ENCODE results near the gene DAZAP1. TPM values are rescaled to one million over a fixed set of nuclear protein-coding genes. Genes with fewer than 3 reads are reported as not detected.

Gene DAZAP1
- total and polyA plus RNA-seq, 8 donors, result 35.3 to 67.4 (median 55.1) TPM

DNA sequence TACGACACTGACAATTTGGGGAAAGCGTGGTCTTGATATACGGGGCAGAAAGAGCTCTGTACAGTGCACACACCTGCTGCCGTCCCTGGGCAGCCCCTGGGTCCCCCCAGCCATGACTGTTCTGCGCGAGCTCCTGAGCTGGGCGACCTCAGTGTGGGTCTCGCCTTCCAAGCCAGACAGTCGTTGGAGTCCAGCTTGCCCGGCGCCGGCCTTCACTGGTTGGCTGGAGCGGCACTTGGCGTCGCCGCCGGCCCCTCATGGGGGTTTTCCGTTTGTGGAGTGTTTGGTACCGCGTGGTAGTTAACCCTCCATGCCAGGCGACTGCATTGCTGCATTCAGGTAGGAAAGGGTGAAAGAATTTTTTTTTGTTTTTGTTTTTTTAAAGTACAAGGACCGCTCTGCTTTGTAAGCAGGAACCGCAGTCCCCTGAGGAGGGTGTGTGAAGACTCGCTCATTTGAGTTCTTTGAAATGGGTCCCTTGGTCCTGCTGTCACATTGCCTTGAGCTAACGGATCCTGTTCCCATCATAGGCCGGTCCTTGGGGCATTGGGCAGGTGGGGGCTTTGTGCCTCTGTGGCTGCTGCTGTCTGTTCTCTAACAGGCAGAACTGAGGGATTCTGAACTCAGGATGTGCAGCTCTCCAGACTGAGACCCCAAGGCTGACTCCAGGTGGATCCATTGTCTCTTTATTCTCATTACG lies 20.0 kb downstream of the DAZAP1 start:
- no peaks in the 10 kb centered on the region for H3K4me1 ChIP-seq
- DNase-seq (no peak), ATAC-seq (no peak), FAIRE-seq (no peak)
- H3K27ac ChIP-seq, result no peak overlapping the region
- H3K9me3 ChIP-seq, result no peaks in the 10 kb centered on the region
- no peak for TF ChIP-seq CTCF (IDR thresholded peaks at IDR 0.05)
- intact Hi-C loops (cut with DNase I), result no loop called here
- WGBS, 2 donors, result 92 to 94% methylated on average over 27 of the region's 27 CpGs
- no peak overlapping the region for H3K4me3 ChIP-seq
- H3K36me3 ChIP-seq, result peaks cover 0 to 53% (median 38%) of the 10 kb centered on the region in 3 donors
- H3K27me3 ChIP-seq, result no peaks in the 10 kb centered on the region

- H3K36me3 ChIP-seq, result peaks cover 0 to 53% (median 28%) of the 10 kb centered on the region in 3 donors
- DNase-seq, result peak in 1 of 6 donors; percentile 54
- H3K27ac ChIP-seq, result no peak overlapping the region
- H3K9me3 ChIP-seq, result no peaks in the 10 kb centered on the region
- intact Hi-C loops (cut with DNase I), result no loop called here
- H3K4me1 ChIP-seq, result no peaks in the 10 kb centered on the region
- H3K27me3 ChIP-seq, result no peaks in the 10 kb centered on the region
- no peak for TF ChIP-seq CTCF (IDR thresholded peaks at IDR 0.05)
- WGBS, 2 donors, result 81 to 83% methylated on average over 39 to 41 of the region's 41 CpGs
- H3K4me3 ChIP-seq, result no peak overlapping the region
- ATAC-seq, result peak in 2 of 4 donors; percentile 6
- no peak for FAIRE-seq
Measured at GRCh38 chr19:1428738-1429391, 21.5 kb downstream of the DAZAP1 start.

- Histone ChIP-seq H3K4me3 (no peak overlapping the region), H3K4me1 (no peaks in the 10 kb centered on the region), H3K36me3 (peaks cover 0 to 58% (median 27%) of the 10 kb centered on the region in 3 donors), H3K27me3 (no peaks in the 10 kb centered on the region), H3K9me3 (no peaks in the 10 kb centered on the region), H3K27ac (no peak overlapping the region)
- peak in 2 of 4 donors; percentile 13 to 34 for ATAC-seq
- 47 to 52% methylated on average over 14 of the region's 14 CpGs for WGBS, 2 donors
- no peak for TF ChIP-seq CTCF (IDR thresholded peaks at IDR 0.05)
- intact Hi-C loops (cut with DNase I), result no loop called here
- DNase-seq, result no peak
- FAIRE-seq, result no peak
Measured at GRCh38 chr19:1429750-1430149, 22.4 kb downstream of the DAZAP1 start.

DNA sequence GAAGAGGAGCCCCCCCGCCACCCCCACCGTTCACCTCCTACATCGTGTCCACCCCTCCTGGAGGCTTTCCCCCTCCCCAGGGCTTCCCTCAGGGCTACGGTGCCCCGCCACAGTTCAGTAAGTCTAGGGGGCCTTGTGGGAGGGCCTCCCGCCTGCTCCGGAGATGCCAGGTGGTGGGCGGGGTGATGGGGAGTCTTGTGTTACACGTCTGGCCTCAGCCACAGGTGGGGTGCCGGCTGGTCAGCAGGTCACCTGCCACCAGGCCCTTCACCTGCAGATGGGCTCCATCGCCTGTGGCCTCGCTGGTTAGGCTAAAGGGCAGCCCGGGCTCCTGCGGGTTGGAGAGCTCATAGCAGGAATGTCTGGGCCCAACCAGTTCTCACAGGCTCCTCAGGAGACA lies 22.9 kb downstream of the DAZAP1 start:
- FAIRE-seq, result no peak

More for the DNA sequence above, 22.9 kb downstream of the DAZAP1 start:
- Histone ChIP-seq H3K9me3 (no peaks in the 10 kb centered on the region), H3K27ac (no peak overlapping the region), H3K4me1 (no peaks in the 10 kb centered on the region), H3K4me3 (no peak overlapping the region), H3K36me3 (peaks cover 0 to 59% (median 27%) of the 10 kb centered on the region in 3 donors), H3K27me3 (no peaks in the 10 kb centered on the region)
- 88% methylated on average over 13 to 14 of the region's 14 CpGs for WGBS, 2 donors
- intact Hi-C loops (cut with DNase I), result no loop called here
- TF ChIP-seq CTCF (IDR thresholded peaks at IDR 0.05), result no peak
- ATAC-seq, result no peak
- peak in 1 of 6 donors; percentile 50 for DNase-seq

All from pancreas (tissue), 10 donors.